Right atrium auricular region (tissue), 2 donors: ENCODE data around the gene STK39. TPM values are rescaled to one million over a fixed set of nuclear protein-coding genes. Genes with fewer than 3 reads are reported as not detected.

Experiments
- DNase-seq: peaks from one replicate; pipeline ENCODE4 v3.0.0-alpha.2; 2019; ENCODE audit warnings: low spot score
- H3K27ac ChIP-seq, 2 donors: fragments of 200-600 bp; sonication (generic); 1 replicate in 1 of 2; 2 replicates in 1 of 2; pipeline ENCODE4 v1.5.1; 2016 to 2019
- H3K27me3 ChIP-seq, 2 donors: fragments of 200-600 bp; sonication (generic); one replicate each; pipeline versions ENCODE4 v1.5.1 to v1.6.0; 2017 to 2019
- H3K36me3 ChIP-seq: fragments of 200-600 bp; sonication (generic); one replicate; pipeline ENCODE4 v1.5.1; 2016
- H3K4me1 ChIP-seq, 2 donors: fragments of 200-600 bp; sonication (generic); one replicate each; pipeline versions ENCODE4 v1.5.1 to v1.6.0; 2017 to 2019
- H3K4me3 ChIP-seq, 2 donors: fragments of 200-600 bp; sonication (generic); 1 replicate in 1 of 2; 2 replicates in 1 of 2; pipeline ENCODE4 v1.5.1; 2017 to 2019; ENCODE audit warnings: mild to moderate bottlenecking in 1 of 2, moderate library complexity in 1 of 2
- H3K9me3 ChIP-seq, 2 donors: fragments of 200-600 bp; sonication (generic); one replicate each; pipeline ENCODE4 v1.5.1; 2019
- CTCF ChIP-seq, 2 donors: fragments of 200-600 bp; sonication (generic); IDR thresholded peaks; one replicate each; pipeline ENCODE4 v1.5.1; 2019; ENCODE audit warnings: antibody characterized with exemption in 2 of 2
- total RNA-seq, 2 donors: library from RNA; depleted of rRNA; stranded (reverse); fragments of >200 nt; gene quantifications; one replicate each; pipeline ENCODE4 v1.1.0, GENCODE V29; 2016

STK39 gene
- total RNA-seq, 2 donors from 2014 or later = 6.0 to 13.6 TPM

GRCh38 chr2:168091986-168092385 is 155.4 kb downstream of the STK39 start:
- Histone ChIP-seq H3K9me3 (no peaks in the 10 kb centered on the region), H3K4me3 (no peak overlapping the region), H3K27me3 (no peaks in the 10 kb centered on the region), H3K4me1 (no peaks in the 10 kb centered on the region), H3K27ac (no peak overlapping the region), H3K36me3 (no peaks in the 10 kb centered on the region)
- no peak for TF ChIP-seq CTCF (IDR thresholded peaks at IDR 0.05)
- no peak for DNase-seq

GRCh38 chr2:168090366-168091135 is 156.8 kb downstream of the STK39 start:
- H3K9me3 ChIP-seq = no peaks in the 10 kb centered on the region
- DNase-seq = no peak
- H3K4me3 ChIP-seq = no peak overlapping the region
- H3K27ac ChIP-seq = no peak overlapping the region
- no peaks in the 10 kb centered on the region for H3K4me1 ChIP-seq
- H3K36me3 ChIP-seq = no peaks in the 10 kb centered on the region
- H3K27me3 ChIP-seq = no peaks in the 10 kb centered on the region
- no peak for TF ChIP-seq CTCF (IDR thresholded peaks at IDR 0.05)

GRCh38 chr2:168089200-168089599 is 158.2 kb downstream of the STK39 start:
- no peak for DNase-seq
- TF ChIP-seq CTCF (IDR thresholded peaks at IDR 0.05) = no peak
- Histone ChIP-seq H3K9me3 (no peaks in the 10 kb centered on the region), H3K4me1 (no peaks in the 10 kb centered on the region), H3K27ac (no peak overlapping the region), H3K4me3 (no peak overlapping the region), H3K27me3 (no peaks in the 10 kb centered on the region), H3K36me3 (no peaks in the 10 kb centered on the region)

- Histone ChIP-seq H3K36me3 (no peaks in the 10 kb centered on the region), H3K9me3 (no peaks in the 10 kb centered on the region), H3K4me3 (no peak overlapping the region), H3K27ac (no peak overlapping the region), H3K4me1 (no peaks in the 10 kb centered on the region), H3K27me3 (no peaks in the 10 kb centered on the region)
- no peak for DNase-seq
- no peak for TF ChIP-seq CTCF (IDR thresholded peaks at IDR 0.05)
These were observed 160.0 kb downstream of the STK39 start for GRCh38 chr2:168087401-168087800.

- Histone ChIP-seq H3K4me1 (no peaks in the 10 kb centered on the region), H3K9me3 (no peaks in the 10 kb centered on the region), H3K27me3 (no peaks in the 10 kb centered on the region), H3K27ac (no peak overlapping the region), H3K36me3 (no peaks in the 10 kb centered on the region), H3K4me3 (no peak overlapping the region)
- TF ChIP-seq CTCF (IDR thresholded peaks at IDR 0.05) = no peak
- no peak for DNase-seq
These were observed 160.5 kb downstream of the STK39 start for GRCh38 chr2:168086851-168087250.
